Suprapubic skin (tissue), 4 donors: ENCODE results near the gene PDE4C. TPM values are rescaled to one million over a fixed set of nuclear protein-coding genes. Genes with fewer than 3 reads are reported as not detected.
A peak's percentile ranks its signal among the peaks of the same experiment; 100 is the strongest.

Experiments
- DNase-seq, 2 donors: peaks; one replicate each; pipeline ENCODE4 v3.0.0-alpha.2; 2019; ENCODE audit warnings: low spot score in 2 of 2
- H3K27ac ChIP-seq: fragments of 200-600 bp; sonication (generic); one replicate; pipeline ENCODE4 v1.5.1; 2019
- H3K27me3 ChIP-seq: fragments of 200-600 bp; sonication (generic); one replicate; pipeline ENCODE4 v1.5.1; 2019
- H3K36me3 ChIP-seq: fragments of 200-600 bp; sonication (generic); one replicate; pipeline ENCODE4 v1.5.1; 2019
- H3K4me1 ChIP-seq: fragments of 200-600 bp; sonication (generic); one replicate; pipeline ENCODE4 v1.5.1; 2019
- H3K4me3 ChIP-seq: fragments of 200-600 bp; sonication (generic); one replicate; pipeline ENCODE4 v1.5.1; 2019; ENCODE audit warnings: mild to moderate bottlenecking
- H3K9me3 ChIP-seq: fragments of 200-600 bp; sonication (generic); one replicate; pipeline ENCODE4 v1.5.1; 2019
- CTCF ChIP-seq, 2 donors: fragments of 200-600 bp in 1 of 2; fragments of 450-650 bp in 1 of 2; sonication (generic) in 1 of 2; IDR thresholded peaks; one replicate each; pipeline ENCODE4 v1.5.1; 2016 to 2019; ENCODE audit warnings: antibody characterized with exemption in 2 of 2, mild to moderate bottlenecking in 1 of 2, moderate library complexity in 1 of 2
- EP300 ChIP-seq: sonication (generic); formaldehyde crosslinking; IDR thresholded peaks from one replicate; pipeline ENCODE4 v1.6.1; 2017; ENCODE audit warnings: antibody characterized with exemption
- POLR2A ChIP-seq, 2 donors: fragments of 450-650 bp; IDR thresholded peaks; one replicate each; pipeline ENCODE4 v1.6.1; 2017; ENCODE audit warnings: antibody characterized with exemption in 2 of 2, mild to moderate bottlenecking in 2 of 2, moderate library complexity in 2 of 2
- POLR2AphosphoS5 ChIP-seq, 3 donors: sonication (generic); formaldehyde crosslinking; IDR thresholded peaks; one replicate each; pipeline ENCODE4 v1.6.1; 2017; ENCODE audit warnings: antibody characterized with exemption in 3 of 3
- WGBS: methylation state at CpG from one replicate; pipeline ENCODE4 v1.1.5; 2018; 5-methylcytosine and 5-hydroxymethylcytosine counted together
- total RNA-seq, 4 donors: library from RNA; depleted of rRNA; stranded (reverse); fragments of >200 nt; gene quantifications; one replicate each; pipeline ENCODE4 v1.1.0, GENCODE V29; 2016

PDE4C gene
- 1 to 10 TPM in 1 of 4 donors, under 1 TPM in 1, not detected in 2; 0.47 to 2.0 TPM for total RNA-seq

- H3K4me3 ChIP-seq: no peak within 1 kb of the TSS
- H3K27me3 ChIP-seq: peaks cover 57% of the 10 kb centered on the region
Observed at GRCh38 chr19:18225702-18226468, at the start of gene PDE4C. Gene PDE4C, minus strand, starts transcription at chr19:18226438. Its CDS starts 23 bp downstream, at chr19:18226415.

GRCh38 chr19:18274781-18275356 is 48.6 kb upstream of the PDE4C start:
- no peaks in the 10 kb centered on the region for H3K9me3 ChIP-seq

More at GRCh38 chr19:18225702-18226468, at the start of gene PDE4C:
- TF ChIP-seq EP300: no peak
- Histone ChIP-seq H3K4me1 (peaks cover 27% of the 10 kb centered on the region), H3K27ac (no peak within 1 kb of the TSS), H3K9me3 (no peaks in the 10 kb centered on the region), H3K36me3 (no peaks in the 10 kb centered on the region)
- DNase-seq: no peak
- 2% methylated on average over 24 of the region's 51 CpGs for WGBS

GRCh38 chr19:18274219-18274780 is 48.1 kb upstream of the PDE4C start, which contains the start of gene IQCN:
Gene IQCN, minus strand, starts transcription at chr19:18274452. Its CDS starts 4,974 bp downstream, at chr19:18269478.
- TF ChIP-seq POLR2AphosphoS5 (IDR thresholded peaks at IDR 0.05) (no peak), EP300 (no peak), POLR2A (IDR thresholded peaks at IDR 0.05) (no peak), CTCF (IDR thresholded peaks at IDR 0.05) (no peak)
- H3K27me3 ChIP-seq: no peaks in the 10 kb centered on the region
- 92% methylated on average over 4 of the region's 9 CpGs for WGBS
- peak within 1 kb of the TSS; percentile 25 for H3K4me3 ChIP-seq
- peaks cover 51% of the 10 kb centered on the region for H3K4me1 ChIP-seq
- DNase-seq: peak in 1 of 2 donors; percentile 87
- peaks cover 13% of the 10 kb centered on the region for H3K36me3 ChIP-seq
- H3K9me3 ChIP-seq: no peaks in the 10 kb centered on the region
- H3K27ac ChIP-seq: peak within 1 kb of the TSS; percentile 67

More at GRCh38 chr19:18274781-18275356, 48.6 kb upstream of the PDE4C start:
- peaks cover 51% of the 10 kb centered on the region for H3K4me1 ChIP-seq
- TF ChIP-seq CTCF (IDR thresholded peaks at IDR 0.05) (no peak), POLR2AphosphoS5 (IDR thresholded peaks at IDR 0.05) (peak in 1 of 3 donors; percentile 69), POLR2A (IDR thresholded peaks at IDR 0.05) (peak in 1 of 2 donors; percentile 25), EP300 (no peak)
- peak overlapping the region; percentile 67 for H3K27ac ChIP-seq
- peak overlapping the region; percentile 25 for H3K4me3 ChIP-seq
- DNase-seq: peak; percentile 92 to 93
- WGBS: 20% methylated on average over 6 of the region's 13 CpGs
- H3K36me3 ChIP-seq: peaks cover 12% of the 10 kb centered on the region
- no peaks in the 10 kb centered on the region for H3K27me3 ChIP-seq

GRCh38 chr19:18273561-18274218 is 47.5 kb upstream of the PDE4C start:
- TF ChIP-seq CTCF (IDR thresholded peaks at IDR 0.05) (no peak), POLR2AphosphoS5 (IDR thresholded peaks at IDR 0.05) (no peak), POLR2A (IDR thresholded peaks at IDR 0.05) (no peak), EP300 (no peak)
- Histone ChIP-seq H3K9me3 (no peaks in the 10 kb centered on the region), H3K4me1 (peaks cover 46% of the 10 kb centered on the region), H3K4me3 (no peak overlapping the region), H3K27me3 (no peaks in the 10 kb centered on the region), H3K36me3 (peaks cover 15% of the 10 kb centered on the region), H3K27ac (peak overlapping the region; percentile 67)
- DNase-seq: no peak
- 88% methylated on average over 13 of the region's 13 CpGs for WGBS

- no peaks in the 10 kb centered on the region for H3K9me3 ChIP-seq
- no peaks in the 10 kb centered on the region for H3K27me3 ChIP-seq
- no peak for DNase-seq
- peaks cover 29% of the 10 kb centered on the region for H3K4me1 ChIP-seq
- no peak overlapping the region for H3K27ac ChIP-seq
- TF ChIP-seq POLR2AphosphoS5 (IDR thresholded peaks at IDR 0.05) (peak in 1 of 3 donors; percentile 37), EP300 (no peak)
- no peak overlapping the region for H3K4me3 ChIP-seq
- WGBS: 48% methylated on average over 6 of the region's 6 CpGs
- H3K36me3 ChIP-seq: peaks cover 29% of the 10 kb centered on the region
Observed at GRCh38 chr19:18271433-18271841, 45.2 kb upstream of the PDE4C start.
